GM12864 (cell line): Measurements from ENCODE around the gene DCAF7.

Experiments
- DNase-seq: peaks from one replicate; pipeline ENCODE4 v3.0.0-alpha.2; 2011; ENCODE audit warnings: low read depth
- H3K4me3 ChIP-seq: 2 replicates; pipeline ENCODE4 v1.5.1; 2011; ENCODE audit warnings: mild to moderate bottlenecking, low read depth, low read length, control low read depth
- CTCF ChIP-seq: IDR thresholded peaks from 2 replicates; pipeline ENCODE4 v1.5.1; 2011; ENCODE audit warnings: low read depth, mild to moderate bottlenecking, moderate library complexity, low read length, control low read depth, inconsistent platforms; ENCODE audit errors: missing control alignments

The DCAF7 gene

GRCh38 chr17:63544467-63545301, 5.6 kb upstream of the DCAF7 start:
- DNase-seq, result no peak
- no peak for TF ChIP-seq CTCF

GRCh38 chr17:63546308-63547082, 3.8 kb upstream of the DCAF7 start:
- no peak overlapping the region for H3K4me3 ChIP-seq
- no peak for DNase-seq
- TF ChIP-seq CTCF, result no peak

More at GRCh38 chr17:63544467-63545301, 5.6 kb upstream of the DCAF7 start:
- H3K4me3 ChIP-seq, result no peak overlapping the region

- no peak overlapping the region for H3K4me3 ChIP-seq
- TF ChIP-seq CTCF, result no peak
- no peak for DNase-seq
These were observed 3.2 kb upstream of the DCAF7 start for GRCh38 chr17:63547083-63547523.

- TF ChIP-seq CTCF, result no peak
These were observed 860 bp upstream of the DCAF7 start for GRCh38 chr17:63549289-63549945.

GRCh38 chr17:63550817-63551639, 751 bp downstream of the DCAF7 start:
- TF ChIP-seq CTCF, result no peak
- DNase-seq, result no peak
- peak overlapping the region; percentile 98 for H3K4me3 ChIP-seq

More at GRCh38 chr17:63549289-63549945, 860 bp upstream of the DCAF7 start:
- no peak for DNase-seq
- peak overlapping the region; percentile 69 for H3K4me3 ChIP-seq

- no peak for DNase-seq
- peak overlapping the region; percentile 98 for H3K4me3 ChIP-seq
These were observed 1.9 kb downstream of the DCAF7 start for GRCh38 chr17:63552211-63552610.

More at GRCh38 chr17:63552211-63552610, 1.9 kb downstream of the DCAF7 start:
- TF ChIP-seq CTCF, result no peak
